Measurements from ENCODE around the gene ICA1.
"Not testable (repeated sequence)": the region's sequence is repeated elsewhere in the genome, so short reads cannot be mapped to it uniquely, and the experiment has no call there.

ICA1 gene

DNA sequence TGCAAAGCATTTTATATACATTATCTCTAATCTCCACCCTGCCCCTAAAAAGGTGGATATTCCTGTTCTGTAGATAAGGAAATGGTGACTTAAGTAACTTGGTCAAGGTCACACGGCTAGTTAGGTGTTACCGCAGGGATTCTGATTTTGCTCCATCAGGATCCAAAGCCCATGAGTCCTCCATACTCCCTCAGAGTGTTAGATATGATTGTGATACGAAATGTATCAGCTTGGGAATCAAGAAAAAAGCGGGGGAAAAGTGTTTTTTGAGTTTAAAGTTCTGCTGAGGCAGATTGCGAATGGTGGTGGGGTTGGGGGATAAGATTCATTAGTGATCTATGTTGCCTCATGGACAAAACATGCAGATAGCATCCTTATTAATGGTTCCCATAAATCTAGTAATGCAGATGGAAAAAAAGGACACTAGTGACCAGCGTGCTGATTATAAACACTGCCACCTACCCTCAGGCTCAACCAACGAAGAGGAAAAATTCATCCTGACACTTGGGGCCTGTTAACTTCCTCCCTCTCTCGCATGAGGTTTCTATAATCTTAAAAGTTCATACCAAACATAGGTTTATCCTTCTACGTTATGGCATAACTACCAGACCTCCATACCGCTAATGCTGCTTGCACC, 2.3 kb downstream of the ICA1 start:
- FAIRE-seq (no peak), DNase-seq (ENCODE audit: insufficient read length) (no peak)
- no peak for TF ChIP-seq POLR2A (IDR thresholded peaks at IDR 0.05; ENCODE audit: low read depth, low read length)
- TF ChIP-seq POLR2AphosphoS5 (IDR thresholded peaks at IDR 0.05; ENCODE audit: low read depth, low read length), result no peak
- TF ChIP-seq TAF1 (IDR thresholded peaks at IDR 0.05; ENCODE audit: borderline replicate concordance, low read depth, low read length), result no peak

DNA sequence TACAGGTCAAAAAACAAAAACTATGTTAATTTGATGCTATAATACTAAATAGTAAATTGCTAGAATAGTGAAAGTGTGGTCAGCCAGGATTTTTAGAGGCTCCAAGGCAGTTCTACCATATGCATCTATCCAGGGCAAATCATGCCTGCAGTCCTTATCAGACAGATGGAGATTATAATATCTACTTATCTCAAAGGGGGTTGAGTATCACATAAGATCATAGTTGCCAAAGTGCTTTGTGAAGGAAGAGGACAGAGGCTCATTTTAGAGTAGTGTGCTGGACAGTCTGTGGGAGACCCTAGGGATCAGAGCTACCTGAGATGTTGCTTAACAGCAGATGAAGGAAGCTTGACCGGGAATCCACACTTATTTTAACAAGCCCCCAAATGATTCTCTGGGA, 3.2 kb downstream of the ICA1 start:
- FAIRE-seq (no peak), DNase-seq (ENCODE audit: insufficient read length) (no peak)
- no peak for TF ChIP-seq POLR2A (IDR thresholded peaks at IDR 0.05; ENCODE audit: low read depth, low read length)
- no peak for TF ChIP-seq TAF1 (IDR thresholded peaks at IDR 0.05; ENCODE audit: borderline replicate concordance, low read depth, low read length)
- no peak for TF ChIP-seq POLR2AphosphoS5 (IDR thresholded peaks at IDR 0.05; ENCODE audit: low read depth, low read length)

DNA sequence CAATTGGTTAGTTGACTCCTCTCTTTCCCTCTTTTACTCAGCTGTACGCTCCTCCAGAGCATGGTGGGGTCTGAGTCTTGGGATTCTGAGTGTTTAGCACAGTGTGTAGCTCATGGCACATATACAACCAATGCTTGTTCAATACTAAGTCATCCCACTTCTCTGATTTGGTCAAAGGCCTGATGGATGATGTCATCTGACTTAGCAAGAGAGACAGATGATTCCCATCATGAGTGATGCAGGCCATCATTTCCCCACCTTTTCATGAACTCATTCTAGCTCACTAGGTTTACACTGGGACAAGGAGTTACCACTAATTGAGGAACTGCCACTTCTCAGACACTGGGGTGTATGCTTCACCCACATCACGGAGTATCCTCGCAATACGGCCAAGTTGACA, 3.8 kb downstream of the ICA1 start:
- DNase-seq (ENCODE audit: insufficient read length), result no peak
- FAIRE-seq, result no peak
- no peak for TF ChIP-seq POLR2AphosphoS5 (IDR thresholded peaks at IDR 0.05; ENCODE audit: low read depth, low read length)

DNA sequence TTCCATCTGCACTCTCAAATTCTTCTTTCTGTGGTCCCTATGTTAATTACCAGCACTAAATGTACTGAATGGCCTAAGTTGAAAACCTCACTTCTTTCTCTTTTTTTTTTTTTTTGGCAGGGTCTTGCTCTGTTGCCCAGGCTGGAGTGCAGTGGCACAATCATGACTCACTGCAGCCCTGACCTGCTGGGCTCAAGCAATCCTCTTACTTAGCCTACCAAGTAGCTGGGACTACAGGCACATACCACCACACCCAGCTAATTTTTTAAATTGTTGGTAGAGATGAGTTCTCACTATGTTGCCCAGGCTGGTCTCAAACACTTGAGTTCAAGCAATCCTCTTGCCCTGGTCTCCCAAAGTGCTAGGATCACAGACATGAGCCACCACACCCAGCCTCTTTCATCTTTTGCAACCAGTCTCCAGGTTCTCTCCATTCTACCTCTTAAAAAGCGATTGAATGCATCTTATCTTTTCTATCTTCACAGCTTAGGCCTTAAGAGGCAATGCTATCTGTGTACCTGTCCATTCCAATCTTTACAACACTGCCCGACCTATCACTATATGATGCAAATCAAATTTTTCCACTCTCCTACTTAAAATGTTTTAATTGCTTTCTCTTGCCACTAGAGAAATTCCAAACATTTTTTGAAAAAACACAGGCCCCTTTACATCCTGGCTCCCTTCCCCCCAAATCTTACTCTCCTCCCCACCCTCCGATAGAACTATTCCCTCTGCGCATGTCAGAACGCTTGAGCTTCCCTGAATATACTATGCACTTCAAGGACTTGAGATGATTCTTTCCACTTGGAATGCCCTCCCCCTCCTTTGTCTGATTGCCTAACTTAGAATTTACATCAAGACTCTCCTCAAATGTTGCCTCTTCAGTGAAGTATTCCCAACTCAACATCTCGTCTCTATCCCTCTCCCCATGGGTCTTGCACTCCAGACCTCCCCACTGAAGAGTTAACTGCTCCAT, 6.0 kb downstream of the ICA1 start:
- DNase-seq (ENCODE audit: insufficient read length), result no peak
- TF ChIP-seq POLR2AphosphoS5 (IDR thresholded peaks at IDR 0.05; ENCODE audit: low read depth, low read length) (no peak), TAF1 (IDR thresholded peaks at IDR 0.05; ENCODE audit: borderline replicate concordance, low read depth, low read length) (no peak), POLR2A (IDR thresholded peaks at IDR 0.05; ENCODE audit: low read depth, low read length) (no peak)
- no peak for FAIRE-seq

DNA sequence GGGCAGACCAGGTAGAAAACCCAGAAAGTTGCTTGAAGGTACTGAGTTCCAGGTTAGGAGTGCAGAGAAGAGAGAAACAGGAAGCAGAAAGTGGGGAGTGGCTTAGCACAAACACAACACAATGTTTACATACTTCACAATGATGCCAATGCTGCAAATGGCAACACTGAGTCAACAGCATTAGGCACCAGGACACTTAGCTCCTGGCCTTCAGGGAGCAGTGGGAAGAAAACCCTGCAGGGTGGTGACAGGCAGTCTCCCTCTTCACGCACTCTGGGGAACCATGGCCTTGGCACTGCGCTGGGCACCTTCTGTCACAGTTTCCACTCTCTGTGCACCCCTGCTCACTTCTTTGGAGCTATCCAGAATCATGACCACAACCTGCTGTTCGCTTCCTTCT, 7.3 kb downstream of the ICA1 start:
- DNase-seq (ENCODE audit: insufficient read length), result no peak
- FAIRE-seq, result no peak
- TF ChIP-seq POLR2AphosphoS5 (IDR thresholded peaks at IDR 0.05; ENCODE audit: low read depth, low read length) (no peak), POLR2A (IDR thresholded peaks at IDR 0.05; ENCODE audit: low read depth, low read length) (no peak), TAF1 (IDR thresholded peaks at IDR 0.05; ENCODE audit: borderline replicate concordance, low read depth, low read length) (no peak)

DNA sequence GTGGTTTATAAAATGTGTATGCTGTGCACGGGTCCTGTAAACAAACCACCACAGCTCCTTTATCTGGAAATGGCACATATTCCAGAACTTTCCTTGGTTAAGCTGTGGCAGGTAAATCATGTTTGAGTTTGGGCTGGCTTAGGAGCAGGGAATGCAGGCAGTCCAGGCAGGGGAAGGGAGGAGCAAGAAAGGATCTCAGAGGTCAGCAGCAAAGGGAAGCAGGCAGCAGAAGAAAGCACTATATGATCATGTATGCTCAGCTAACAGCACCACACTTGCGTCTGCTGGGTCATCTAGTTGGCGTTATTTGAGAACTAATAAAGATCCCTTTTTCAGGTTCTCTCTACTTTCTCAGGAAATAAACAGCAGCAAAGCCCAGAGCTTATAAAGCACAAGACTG, 7.8 kb downstream of the ICA1 start:
- TF ChIP-seq POLR2AphosphoS5 (IDR thresholded peaks at IDR 0.05; ENCODE audit: low read depth, low read length) (no peak), TAF1 (IDR thresholded peaks at IDR 0.05; ENCODE audit: borderline replicate concordance, low read depth, low read length) (no peak), POLR2A (IDR thresholded peaks at IDR 0.05; ENCODE audit: low read depth, low read length) (no peak)
- no peak for DNase-seq (ENCODE audit: insufficient read length)
- no peak for FAIRE-seq

DNA sequence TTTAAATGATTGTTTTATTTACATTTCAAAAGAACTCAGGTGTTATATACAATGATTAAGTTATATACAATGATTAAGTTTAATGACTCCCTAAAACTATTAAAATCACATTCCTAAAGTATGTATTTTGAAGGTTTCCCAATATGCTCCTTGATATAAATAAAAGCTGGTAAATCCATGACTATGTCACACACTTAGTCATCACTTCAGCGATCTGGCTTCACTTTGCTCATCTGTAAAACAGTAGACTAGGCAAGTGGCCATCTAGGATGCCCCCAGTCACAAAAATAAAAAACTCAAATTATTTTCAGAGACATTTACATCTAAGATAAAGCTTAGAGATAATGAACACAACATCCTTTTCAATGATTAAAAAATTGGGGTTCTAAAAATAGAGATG, 10.8 kb downstream of the ICA1 start:
- DNase-seq (ENCODE audit: insufficient read length) (no peak), FAIRE-seq (no peak)
- TF ChIP-seq POLR2A (IDR thresholded peaks at IDR 0.05; ENCODE audit: low read depth, low read length) (no peak), POLR2AphosphoS5 (IDR thresholded peaks at IDR 0.05; ENCODE audit: low read depth, low read length) (no peak), TAF1 (IDR thresholded peaks at IDR 0.05; ENCODE audit: borderline replicate concordance, low read depth, low read length) (no peak)

DNA sequence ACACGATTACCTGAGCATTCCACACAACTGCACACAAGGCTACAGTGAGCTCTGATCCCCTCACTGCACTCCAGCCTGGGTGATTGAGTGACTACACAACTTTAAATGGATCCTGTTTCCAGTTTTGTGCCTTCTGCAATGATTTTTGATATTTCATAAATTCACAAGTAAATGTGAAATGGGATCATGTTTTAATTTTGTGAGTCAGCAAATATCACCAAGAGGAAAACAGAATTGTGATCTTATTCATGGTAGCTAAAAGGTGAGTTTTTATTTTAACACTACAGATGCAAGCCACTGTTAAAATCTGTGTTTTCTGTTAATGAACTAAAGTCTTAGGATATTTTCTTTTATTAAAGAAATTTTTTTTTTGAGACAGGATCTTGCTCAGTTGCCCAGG, 11.4 kb downstream of the ICA1 start:
- no peak for TF ChIP-seq TAF1 (IDR thresholded peaks at IDR 0.05; ENCODE audit: borderline replicate concordance, low read depth, low read length)
- DNase-seq (ENCODE audit: insufficient read length) (no peak), FAIRE-seq (no peak)

DNA sequence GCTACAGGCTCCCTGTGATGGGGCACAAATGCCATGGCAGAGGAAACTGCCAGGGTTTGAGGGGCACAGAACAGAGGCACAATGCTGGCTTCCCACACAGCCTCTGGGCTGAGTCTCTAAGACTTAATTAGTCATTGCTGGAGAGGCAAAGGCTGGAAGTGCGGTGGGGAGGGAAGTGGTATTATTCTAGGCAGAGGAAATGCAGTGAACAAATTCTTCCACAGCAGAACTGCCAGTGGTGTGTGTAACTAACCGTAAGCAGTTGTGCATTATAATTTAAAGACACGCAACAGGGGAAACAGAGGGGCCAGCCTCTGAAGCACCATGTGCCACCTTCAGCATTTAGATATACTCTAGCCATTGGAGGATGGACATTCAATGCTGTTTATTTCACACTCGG, 12.8 kb downstream of the ICA1 start:
- TF ChIP-seq POLR2A (IDR thresholded peaks at IDR 0.05; ENCODE audit: low read depth, low read length), result no peak
- no peak for TF ChIP-seq POLR2AphosphoS5 (IDR thresholded peaks at IDR 0.05; ENCODE audit: low read depth, low read length)
- no peak for TF ChIP-seq TAF1 (IDR thresholded peaks at IDR 0.05; ENCODE audit: borderline replicate concordance, low read depth, low read length)
- DNase-seq (ENCODE audit: insufficient read length), result no peak
- FAIRE-seq, result no peak

DNA sequence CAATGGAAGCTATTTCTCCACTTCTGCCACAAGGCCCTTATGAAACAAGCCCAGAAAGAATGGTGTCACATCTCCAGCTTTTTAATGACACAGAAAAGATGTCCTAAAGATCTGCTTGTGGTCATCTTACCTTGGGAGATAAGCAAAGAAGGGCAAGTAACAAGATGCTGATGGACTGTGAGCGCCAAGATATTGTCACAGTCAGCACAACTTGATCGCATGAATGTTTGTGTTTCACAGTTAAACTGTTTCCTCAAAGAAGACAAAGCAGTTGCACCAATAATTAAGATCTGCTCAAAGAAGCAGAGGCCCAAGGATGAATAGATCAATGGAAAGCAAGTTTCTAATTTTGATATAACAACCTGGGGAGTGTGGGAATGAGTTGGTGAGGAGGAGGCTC, 15.9 kb downstream of the ICA1 start:
- FAIRE-seq (no peak), DNase-seq (ENCODE audit: insufficient read length) (no peak)
- TF ChIP-seq TAF1 (IDR thresholded peaks at IDR 0.05; ENCODE audit: borderline replicate concordance, low read depth, low read length), result no peak
- no peak for TF ChIP-seq POLR2AphosphoS5 (IDR thresholded peaks at IDR 0.05; ENCODE audit: low read depth, low read length)

DNA sequence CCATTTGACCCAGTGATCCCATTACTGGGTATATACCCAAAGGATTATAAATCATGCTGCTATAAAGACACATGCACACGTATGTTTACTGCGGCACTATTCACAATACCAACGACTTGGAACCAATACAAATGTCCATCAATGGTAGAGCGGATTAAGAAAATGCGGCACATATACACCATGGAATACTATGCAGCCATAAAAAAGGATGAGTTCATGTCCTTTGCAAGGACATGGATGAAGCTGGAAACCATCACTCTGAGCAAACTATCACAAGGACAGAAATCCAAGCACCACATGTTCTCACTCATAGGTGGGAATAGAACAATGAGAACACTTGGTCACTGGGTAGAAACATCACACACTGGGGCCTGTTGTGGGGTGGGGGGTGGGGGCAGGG, 16.9 kb downstream of the ICA1 start:
- not testable (repeated sequence) for FAIRE-seq; DNase-seq (ENCODE audit: insufficient read length)

DNA sequence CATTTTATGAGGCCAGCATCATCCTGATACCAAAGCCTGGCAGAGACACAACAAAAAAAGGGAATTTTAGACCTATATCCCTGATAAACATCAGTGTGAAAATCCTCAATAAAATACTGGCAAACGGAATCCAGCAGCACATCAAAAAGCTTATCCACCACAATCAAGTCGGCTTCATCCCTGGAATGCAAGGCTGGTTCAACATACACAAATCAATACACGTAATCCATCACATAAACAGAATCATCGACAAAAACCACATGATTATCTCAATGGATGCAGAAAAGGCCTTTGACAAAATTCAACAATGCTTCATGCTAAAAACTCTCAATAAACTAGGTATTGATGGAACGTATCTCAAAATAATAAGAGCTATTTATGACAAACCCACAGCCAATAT, 18.9 kb downstream of the ICA1 start:
- FAIRE-seq; DNase-seq (ENCODE audit: insufficient read length): not testable (repeated sequence)

DNA sequence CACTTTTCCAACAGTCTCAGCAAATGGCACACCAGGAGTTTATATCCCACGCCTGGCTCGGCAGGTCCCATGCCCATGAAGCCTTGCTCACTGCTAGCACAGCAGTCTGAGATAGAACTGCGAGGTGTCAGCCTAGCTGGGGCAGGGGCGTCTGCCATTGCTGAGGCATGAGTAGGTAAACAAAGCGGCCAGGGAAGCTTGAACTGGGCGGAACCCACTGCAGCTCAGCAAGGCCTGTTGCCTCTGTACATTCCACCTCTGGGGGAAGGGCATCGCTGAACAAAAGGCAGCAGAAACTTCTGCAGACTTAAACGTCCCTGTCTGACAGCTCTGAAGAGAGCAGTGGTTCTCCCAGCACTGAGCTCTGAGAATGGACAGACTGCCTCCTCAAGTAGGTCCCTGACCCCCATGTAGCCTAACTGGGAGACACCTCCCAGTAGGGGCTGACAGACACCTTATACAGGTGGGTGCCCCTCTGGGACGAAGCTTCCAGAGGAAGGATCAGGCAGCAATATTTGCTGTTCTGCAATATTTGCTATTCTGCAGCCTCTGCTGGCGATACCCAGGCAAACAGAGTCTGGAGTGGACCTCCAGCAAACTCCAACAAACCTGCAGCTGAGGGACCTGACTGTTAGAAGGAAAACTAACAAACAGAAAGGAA, 22.1 kb downstream of the ICA1 start:
- FAIRE-seq; DNase-seq (ENCODE audit: insufficient read length): not testable (repeated sequence)

Data from GM12892 (cell line).